GM12801 (cell line): ENCODE results near the gene SSBP4.

ENCODE experiments used
- CTCF ChIP-seq: IDR thresholded peaks from one replicate; pipeline ENCODE4 v1.5.1; 2011; ENCODE audit warnings: control low read depth; ENCODE audit not compliant: insufficient read length; ENCODE audit errors: extremely low read depth

SSBP4 gene

GRCh38 chr19:18390065-18390907 is 28.9 kb upstream of the SSBP4 start:
- TF ChIP-seq CTCF: no peak

GRCh38 chr19:18391509-18392075 is 27.6 kb upstream of the SSBP4 start:
- TF ChIP-seq CTCF: no peak

GRCh38 chr19:18392417-18392816 is 26.8 kb upstream of the SSBP4 start:
- no peak for TF ChIP-seq CTCF

GRCh38 chr19:18392926-18393325 is 26.3 kb upstream of the SSBP4 start:
- no peak for TF ChIP-seq CTCF

- TF ChIP-seq CTCF: no peak
Measured at GRCh38 chr19:18393836-18394235, 25.4 kb upstream of the SSBP4 start.

GRCh38 chr19:18396471-18397241 is 22.5 kb upstream of the SSBP4 start:
- TF ChIP-seq CTCF: no peak
